SK-N-SH (cell line): ENCODE data around the gene MAD2L2. TPM values are rescaled to one million over a fixed set of nuclear protein-coding genes. Genes with fewer than 3 reads are reported as not detected.

Source experiments
- CTCF ChIA-PET: fragments of 300-600, 350-600 bp; formaldehyde crosslinking; extraction: SDS; loops from one replicate; lab custom pipeline; 2021; lab: Yijun Ruan, JAX
- POLR2A ChIA-PET: fragments of 350-600 bp; sonication (Branson Sonifier 250); formaldehyde crosslinking; extraction: SDS; loops from one replicate; lab custom pipeline; 2020; ENCODE audit warnings: antibody characterized with exemption, inconsistent platforms; lab: Yijun Ruan, JAX
- DNase-seq: peaks from one replicate; pipeline ENCODE4 v3.0.0; 2012
- H2AFZ ChIP-seq: fragments of 200-600 bp; sonication (generic); 2 replicates; pipeline ENCODE4 v1.8.1; 2016; ENCODE audit warnings: antibody characterized with exemption, mild to moderate bottlenecking, low read depth
- H3F3A ChIP-seq: fragments of 200-600 bp; sonication (generic); replicated peaks from 2 replicates; pipeline ENCODE3; 2016; ENCODE audit warnings: antibody characterized with exemption, mild to moderate bottlenecking; ENCODE audit not compliant: insufficient read depth
- H3K27ac ChIP-seq, 2 experiments: fragments of 200-500 bp in 1 of 2; fragments of 200-600 bp in 1 of 2; sonication (Bioruptor generic) in 1 of 2; sonication (generic), shearing (Covaris generic) in 1 of 2; 2 replicates each; pipeline versions ENCODE4 v1.5.1 to v1.6.1; 2014 to 2016; ENCODE audit warnings: low read depth in 2 of 2, inconsistent platforms in 1 of 2, low read length in 1 of 2, mild to moderate bottlenecking in 1 of 2, mixed read lengths in 1 of 2
- H3K27me3 ChIP-seq: fragments of 200-600 bp; sonication (generic), shearing (Covaris generic); 2 replicates; pipeline ENCODE4 v1.6.1; 2016; ENCODE audit warnings: mixed run types; ENCODE audit not compliant: insufficient read depth
- H3K36me3 ChIP-seq, 2 experiments: fragments of 200-500 bp in 1 of 2; fragments of 200-600 bp in 1 of 2; sonication (Bioruptor generic) in 1 of 2; sonication (generic) in 1 of 2; replicated peaks in 1 of 2; 2 replicates each; pipeline versions ENCODE3 to v1.5.1; 2014 to 2016; ENCODE audit warnings: low read length in 1 of 2, mild to moderate bottlenecking in 1 of 2; ENCODE audit not compliant: insufficient read depth in 2 of 2, control insufficient read depth in 1 of 2
- H3K4me1 ChIP-seq, 2 experiments: fragments of 200-500 bp in 1 of 2; fragments of 200-600 bp in 1 of 2; sonication (Bioruptor generic) in 1 of 2; sonication (generic), shearing (Covaris generic) in 1 of 2; 2 replicates each; pipeline versions ENCODE4 v1.5.1 to v1.6.1; 2014 to 2016; ENCODE audit warnings: low read depth in 1 of 2, low read length in 1 of 2, mixed run types in 1 of 2; ENCODE audit not compliant: insufficient read depth in 2 of 2, control insufficient read depth in 1 of 2
- H3K4me2 ChIP-seq: fragments of 200-600 bp; sonication (generic), shearing (Covaris generic); 2 replicates; pipeline ENCODE4 v1.6.1; 2017; ENCODE audit warnings: mixed run types
- H3K4me3 ChIP-seq, 2 experiments: fragments of 200-500 bp in 1 of 2; fragments of 200-600 bp in 1 of 2; sonication (Bioruptor generic) in 1 of 2; sonication (generic), shearing (Covaris generic) in 1 of 2; 2 replicates each; pipeline versions ENCODE4 v1.5.1 to v1.8.1; 2014 to 2016; ENCODE audit warnings: low read depth in 2 of 2, inconsistent platforms in 1 of 2, low read length in 1 of 2, mild to moderate bottlenecking in 1 of 2, mixed read lengths in 1 of 2, moderate library complexity in 1 of 2
- H3K79me2 ChIP-seq: fragments of 200-600 bp; sonication (generic); 2 replicates; pipeline ENCODE4 v1.8.1; 2017; ENCODE audit warnings: mild to moderate bottlenecking; ENCODE audit not compliant: insufficient read depth
- H3K9ac ChIP-seq: fragments of 200-600 bp; sonication (generic); 2 replicates; pipeline ENCODE4 v1.6.1; 2017; ENCODE audit warnings: mixed run types
- H3K9me2 ChIP-seq: fragments of 200-600 bp; sonication (generic); 2 replicates; pipeline ENCODE4 v1.6.1; 2017; ENCODE audit warnings: mixed run types
- H3K9me3 ChIP-seq: fragments of 200-600 bp; sonication (generic); 2 replicates; pipeline ENCODE4 v1.6.1; 2017; ENCODE audit warnings: mixed run types, mild to moderate bottlenecking, moderate library complexity
- H4K20me1 ChIP-seq: fragments of 200-600 bp; sonication (generic); 2 replicates; pipeline ENCODE4 v1.6.1; 2017; ENCODE audit warnings: mild to moderate bottlenecking, mixed run types; ENCODE audit not compliant: insufficient read depth
- EZH2phosphoT487 ChIP-seq: fragments of 200-600 bp; sonication (generic); IDR thresholded peaks from 2 replicates; pipeline ENCODE4 v1.6.1; 2017; ENCODE audit warnings: low read depth, mixed run types, mild to moderate bottlenecking, antibody characterized with exemption, moderate library complexity, borderline replicate concordance
- FOXJ3 ChIP-seq: sonication (generic); formaldehyde crosslinking; IDR thresholded peaks from 2 replicates; pipeline ENCODE4 v1.5.1; 2020; ENCODE audit warnings: mild to moderate bottlenecking, missing genetic modification reagents
- FOXM1 ChIP-seq: IDR thresholded peaks from 2 replicates; pipeline ENCODE4 v1.4.0; 2012; ENCODE audit warnings: low read depth, mild to moderate bottlenecking
- JUND ChIP-seq: IDR thresholded peaks from 2 replicates; pipeline ENCODE4 v1.4.0; 2012
- MXI1 ChIP-seq: IDR thresholded peaks from 2 replicates; pipeline ENCODE4 v1.6.1; 2012; ENCODE audit warnings: mild to moderate bottlenecking, low read depth, low read length, improper control_type of control experiment
- NFIC ChIP-seq: IDR thresholded peaks from 2 replicates; pipeline ENCODE4 v1.4.0; 2012; ENCODE audit warnings: borderline replicate concordance
- POLR2AphosphoS5 ChIP-seq: IDR thresholded peaks from 2 replicates; pipeline ENCODE4 v1.6.1; 2012; ENCODE audit warnings: low read depth, low read length
- RAD21 ChIP-seq: IDR thresholded peaks from 2 replicates; pipeline ENCODE4 v1.6.1; 2012; ENCODE audit warnings: mild to moderate bottlenecking, low read length
- RCOR1 ChIP-seq: fragments of 150-350 bp; IDR thresholded peaks from 2 replicates; pipeline ENCODE4 v1.6.1; 2017; ENCODE audit warnings: antibody characterized with exemption, low read length
- RXRA ChIP-seq: IDR thresholded peaks from 2 replicates; pipeline ENCODE4 v1.4.0; 2012; ENCODE audit warnings: low read depth, mild to moderate bottlenecking, borderline replicate concordance
- SMC3 ChIP-seq: IDR thresholded peaks from 2 replicates; pipeline ENCODE4 v1.6.1; 2012; ENCODE audit warnings: low read depth, low read length, improper control_type of control experiment
- TAF1 ChIP-seq: IDR thresholded peaks from 2 replicates; pipeline ENCODE4 v1.6.1; 2012; ENCODE audit warnings: low read depth, mild to moderate bottlenecking, low read length, moderate library complexity, borderline replicate concordance
- YY1 ChIP-seq: IDR thresholded peaks from 2 replicates; pipeline ENCODE4 v1.4.0; 2012; ENCODE audit warnings: low read depth, mild to moderate bottlenecking
- WGBS: methylation state at CpG from one replicate; pipeline ENCODE4 v1.1.6; 2017; ENCODE audit warnings: low lambda C conversion rate; 5-methylcytosine and 5-hydroxymethylcytosine counted together
- polyA plus RNA-seq, 3 experiments: library from polyadenylated mRNA; depleted of rRNA; stranded (reverse); fragments of >200 nt; gene quantifications; 2 replicates each; pipeline ENCODE4 v1.2.3, GENCODE V29; 2012
- TF ChIP-seq, protein P1 (sequence below): IDR thresholded peaks from 2 replicates; pipeline ENCODE4 v1.4.0; 2012; ENCODE audit warnings: low read depth
- TF ChIP-seq, protein P2 (sequence below): IDR thresholded peaks from 2 replicates; pipeline ENCODE4 v1.4.0; 2012; ENCODE audit warnings: low read depth, borderline replicate concordance
- TF ChIP-seq, protein P3 (sequence below): fragments of 150-350 bp; IDR thresholded peaks from 2 replicates; pipeline ENCODE4 v1.6.1; 2017; ENCODE audit warnings: antibody characterized with exemption, low read length, low read depth, borderline replicate concordance

Gene MAD2L2
- polyA plus RNA-seq, 1 of the 3 experiments (the other 2 are of a cell fraction), result 94.0 TPM

DNA sequence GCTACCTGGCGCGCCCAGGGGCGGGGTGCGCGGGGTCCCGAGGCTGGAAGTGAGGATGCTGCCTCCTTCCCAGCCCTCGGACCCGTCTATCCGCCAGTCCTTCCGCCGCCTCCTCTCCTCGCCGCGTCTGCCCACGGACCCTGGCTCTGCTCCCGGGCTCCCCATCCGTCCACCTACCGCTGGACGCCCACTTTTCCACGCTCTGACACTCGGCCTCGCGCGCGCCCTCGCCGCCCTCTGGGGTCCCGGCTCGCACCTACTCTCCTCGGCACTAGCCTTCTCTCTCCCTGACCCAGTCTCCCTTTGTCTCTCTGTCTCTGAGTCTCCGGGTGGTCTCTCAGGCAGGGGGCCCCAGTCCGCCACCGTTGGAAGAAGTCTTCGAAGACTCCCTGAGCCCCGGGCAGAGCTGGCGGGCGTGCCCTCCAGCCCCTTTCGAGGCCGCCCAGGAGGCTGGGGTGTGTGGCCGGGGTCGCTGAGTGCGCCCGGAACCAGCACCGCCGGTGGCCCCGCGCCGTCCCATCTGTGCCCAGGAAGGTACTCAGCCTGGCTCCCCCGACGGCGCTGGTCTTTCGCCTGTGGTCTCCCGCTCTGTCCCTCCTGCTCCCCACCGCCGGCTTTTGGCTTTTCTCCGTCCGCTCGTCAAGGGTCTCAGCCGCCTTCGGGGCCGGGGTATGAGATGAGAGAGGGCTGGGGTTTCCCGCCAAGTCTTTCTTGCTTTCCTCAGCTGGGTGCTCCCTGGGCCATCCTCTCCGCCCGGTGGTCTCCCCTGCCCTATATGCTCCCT lies 11.2 kb upstream of the MAD2L2 start:
- peak overlapping the region; percentile 76; the same call in 1 of the 2 replicates for H3K4me2 ChIP-seq
- H3K9me2 ChIP-seq, result no peaks in the 10 kb centered on the region
- no peaks in the 10 kb centered on the region for H3K36me3 ChIP-seq
- H3F3A ChIP-seq, result peaks cover 16% of the 10 kb centered on the region
- CTCF ChIA-PET, result interaction anchor here (1.0 to 3.4 kb wide), 3 partner anchors 8 to 42 kb away, joined by 3 to 11 read pairs (median 3); no protein-coding TSS in a partner anchor
- H3K4me1 ChIP-seq, result peaks cover 6 to 15% of the 10 kb centered on the region in 2 experiments; a peak in 3 of 4 replicates
- no peaks in the 10 kb centered on the region for H3K9me3 ChIP-seq
- no peak overlapping the region for H3K9ac ChIP-seq
- no peak overlapping the region for H3K4me3 ChIP-seq
- no peaks in the 10 kb centered on the region for H3K79me2 ChIP-seq
- POLR2A ChIA-PET, result interaction anchor here (1.0 kb wide), 1 partner anchor 37 kb away, joined by 3 read pairs; the partner anchor contains the start of genes FBXO2 and FBXO44
- 0 out of 2 replicates have a peak, but pooled peaks cover 5% of the 10 kb centered on the region for H4K20me1 ChIP-seq
- WGBS, result 54% methylated on average over 36 of the region's 64 CpGs
- H3K27ac ChIP-seq, result no peak overlapping the region
- peaks cover 14% of the 10 kb centered on the region for H3K27me3 ChIP-seq
- DNase-seq, result no peak
- no peak overlapping the region for H2AFZ ChIP-seq
- TF ChIP-seq, protein P1, sequence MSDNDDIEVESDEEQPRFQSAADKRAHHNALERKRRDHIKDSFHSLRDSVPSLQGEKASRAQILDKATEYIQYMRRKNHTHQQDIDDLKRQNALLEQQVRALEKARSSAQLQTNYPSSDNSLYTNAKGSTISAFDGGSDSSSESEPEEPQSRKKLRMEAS, result no peak
- TF ChIP-seq MXI1, result no peak
- no peak for TF ChIP-seq POLR2AphosphoS5
- TF ChIP-seq RXRA, result no peak
- TF ChIP-seq SMC3, result no peak
- TF ChIP-seq, protein P2, sequence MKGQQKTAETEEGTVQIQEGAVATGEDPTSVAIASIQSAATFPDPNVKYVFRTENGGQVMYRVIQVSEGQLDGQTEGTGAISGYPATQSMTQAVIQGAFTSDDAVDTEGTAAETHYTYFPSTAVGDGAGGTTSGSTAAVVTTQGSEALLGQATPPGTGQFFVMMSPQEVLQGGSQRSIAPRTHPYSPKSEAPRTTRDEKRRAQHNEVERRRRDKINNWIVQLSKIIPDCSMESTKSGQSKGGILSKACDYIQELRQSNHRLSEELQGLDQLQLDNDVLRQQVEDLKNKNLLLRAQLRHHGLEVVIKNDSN, result no peak
- no peak for TF ChIP-seq EZH2phosphoT487
- TF ChIP-seq TAF1, result no peak

DNA sequence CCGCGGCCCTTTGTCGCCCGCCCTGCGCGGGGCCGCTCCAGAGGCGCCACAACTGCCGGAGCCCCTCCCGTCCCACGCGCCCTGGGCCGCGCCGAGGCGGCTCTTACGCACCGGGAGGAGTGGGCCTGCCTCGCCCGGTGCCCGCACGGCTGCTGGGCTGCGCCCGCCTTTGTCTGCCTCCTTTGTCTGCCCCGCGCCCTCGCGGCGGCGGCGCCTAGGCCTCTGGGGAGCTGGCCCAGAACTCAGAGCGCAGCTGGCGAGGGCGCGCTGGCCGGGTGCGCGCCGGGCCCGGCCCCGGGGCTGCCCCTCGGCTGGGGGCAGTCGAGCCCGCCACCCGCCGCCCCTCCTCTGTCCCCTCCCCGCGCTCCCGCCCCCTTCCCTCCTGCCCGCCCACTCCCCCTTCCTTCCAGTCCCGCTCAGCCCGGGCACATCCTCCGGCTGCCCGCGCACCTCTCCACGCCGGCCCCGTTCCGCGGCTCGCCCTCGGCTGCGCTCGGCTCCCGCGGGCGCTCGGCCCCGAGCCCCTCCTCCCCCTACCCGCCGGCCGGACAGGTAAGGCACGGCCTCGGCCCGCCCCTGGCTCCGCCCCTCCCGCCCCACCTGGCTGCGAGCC lies 10.5 kb upstream of the MAD2L2 start, which contains the start of gene DRAXIN:
TSS of gene DRAXIN (plus strand) at position 409 of the 613 bp plus-strand sequence. CDS start 14,549 bp downstream, outside the sequence.
- H3K9me3 ChIP-seq, result no peaks in the 10 kb centered on the region
- H3K9me2 ChIP-seq, result no peaks in the 10 kb centered on the region
- H3K27ac ChIP-seq, result no peak within 1 kb of the TSS
- DNase-seq, result peak; percentile 93
- H4K20me1 ChIP-seq, result 0 out of 2 replicates have a peak, but pooled peaks cover 5% of the 10 kb centered on the region
- CTCF ChIA-PET, result interaction anchor here (1.1 to 3.4 kb wide), 9 partner anchors 9 to 115 kb away, joined by 3 to 13 read pairs (median 4); partner anchors contain the start of gene FBXO6
- H2AFZ ChIP-seq, result no peak within 1 kb of the TSS
- POLR2A ChIA-PET, result interaction anchor here (1.0 kb wide), 1 partner anchor 37 kb away, joined by 3 read pairs; the partner anchor contains the start of genes FBXO2 and FBXO44
- no peaks in the 10 kb centered on the region for H3K79me2 ChIP-seq
- H3K4me3 ChIP-seq, result peak within 1 kb of the TSS; percentile 40 to 46
- peak within 1 kb of the TSS; percentile 28; the same call in 1 of the 2 replicates for H3K9ac ChIP-seq
- H3K4me1 ChIP-seq, result peaks cover 6 to 15% of the 10 kb centered on the region in 2 experiments; a peak in 3 of 4 replicates
- peaks cover 14% of the 10 kb centered on the region for H3K27me3 ChIP-seq
- H3K36me3 ChIP-seq, result no peaks in the 10 kb centered on the region
- WGBS, result 0% methylated on average over 5 of the region's 78 CpGs
- TF ChIP-seq POLR2AphosphoS5, result no peak
- TF ChIP-seq RCOR1, result no peak
- TF ChIP-seq, protein P3, sequence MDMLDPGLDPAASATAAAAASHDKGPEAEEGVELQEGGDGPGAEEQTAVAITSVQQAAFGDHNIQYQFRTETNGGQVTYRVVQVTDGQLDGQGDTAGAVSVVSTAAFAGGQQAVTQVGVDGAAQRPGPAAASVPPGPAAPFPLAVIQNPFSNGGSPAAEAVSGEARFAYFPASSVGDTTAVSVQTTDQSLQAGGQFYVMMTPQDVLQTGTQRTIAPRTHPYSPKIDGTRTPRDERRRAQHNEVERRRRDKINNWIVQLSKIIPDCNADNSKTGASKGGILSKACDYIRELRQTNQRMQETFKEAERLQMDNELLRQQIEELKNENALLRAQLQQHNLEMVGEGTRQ, result no peak
- TF ChIP-seq, protein P1, result no peak
- TF ChIP-seq MXI1, result no peak
- TF ChIP-seq JUND, result no peak
- TF ChIP-seq FOXM1, result no peak
- no peak for TF ChIP-seq FOXJ3 (CRISPR knock-in tag)
- no peak for TF ChIP-seq RAD21
- TF ChIP-seq NFIC, result no peak
- TF ChIP-seq YY1, result no peak
- TF ChIP-seq, protein P2, result no peak
- peak within 1 kb of the TSS; percentile 76 for H3K4me2 ChIP-seq
- H3F3A ChIP-seq, result peaks cover 16% of the 10 kb centered on the region
